PC-3 (cell line): ENCODE results near the gene GFOD2.

Experiments
- EZH2 ChIP-seq: fragments of 300-600 bp; sonication (generic); IDR thresholded peaks from one replicate; pipeline ENCODE4 v1.6.1; 2017; ENCODE audit warnings: antibody characterized with exemption, mild to moderate bottlenecking, low read length; ENCODE audit not compliant: unreplicated experiment
- EZH2phosphoT487 ChIP-seq: fragments of 300-600 bp; sonication (generic); IDR thresholded peaks from 2 replicates; pipeline ENCODE4 v1.6.1; 2018; ENCODE audit warnings: mild to moderate bottlenecking, antibody characterized with exemption, low read length, borderline replicate concordance
- TF ChIP-seq, protein P1 (sequence below): fragments of 300-600 bp; sonication (generic); conservative IDR thresholded peaks from 2 replicates; pipeline ENCODE4 v1.5.1; 2017; ENCODE audit warnings: antibody characterized with exemption, low read depth, mild to moderate bottlenecking, low read length

DNA sequence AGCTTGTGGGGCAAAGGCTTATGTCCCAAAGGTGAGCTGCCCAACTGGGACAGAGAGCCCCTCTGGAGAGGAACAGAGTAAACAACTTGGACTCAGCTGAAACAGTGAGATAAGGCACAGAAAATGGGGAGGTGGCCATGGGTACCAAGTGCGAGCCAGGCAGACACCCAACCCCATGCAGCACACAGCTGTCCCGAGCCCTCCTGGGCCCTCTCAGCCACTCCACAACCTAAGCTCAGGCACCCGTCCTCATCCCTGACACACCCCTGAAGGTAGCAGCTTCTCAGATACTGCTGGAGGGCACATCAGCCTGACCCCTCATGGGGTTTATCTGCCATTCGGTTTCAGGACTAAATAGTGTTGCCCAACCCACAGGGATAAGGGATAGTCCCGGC, 4.8 kb upstream of the GFOD2 start:
- TF ChIP-seq, protein P1, sequence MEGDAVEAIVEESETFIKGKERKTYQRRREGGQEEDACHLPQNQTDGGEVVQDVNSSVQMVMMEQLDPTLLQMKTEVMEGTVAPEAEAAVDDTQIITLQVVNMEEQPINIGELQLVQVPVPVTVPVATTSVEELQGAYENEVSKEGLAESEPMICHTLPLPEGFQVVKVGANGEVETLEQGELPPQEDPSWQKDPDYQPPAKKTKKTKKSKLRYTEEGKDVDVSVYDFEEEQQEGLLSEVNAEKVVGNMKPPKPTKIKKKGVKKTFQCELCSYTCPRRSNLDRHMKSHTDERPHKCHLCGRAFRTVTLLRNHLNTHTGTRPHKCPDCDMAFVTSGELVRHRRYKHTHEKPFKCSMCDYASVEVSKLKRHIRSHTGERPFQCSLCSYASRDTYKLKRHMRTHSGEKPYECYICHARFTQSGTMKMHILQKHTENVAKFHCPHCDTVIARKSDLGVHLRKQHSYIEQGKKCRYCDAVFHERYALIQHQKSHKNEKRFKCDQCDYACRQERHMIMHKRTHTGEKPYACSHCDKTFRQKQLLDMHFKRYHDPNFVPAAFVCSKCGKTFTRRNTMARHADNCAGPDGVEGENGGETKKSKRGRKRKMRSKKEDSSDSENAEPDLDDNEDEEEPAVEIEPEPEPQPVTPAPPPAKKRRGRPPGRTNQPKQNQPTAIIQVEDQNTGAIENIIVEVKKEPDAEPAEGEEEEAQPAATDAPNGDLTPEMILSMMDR: no peak
- no peak for TF ChIP-seq EZH2
- no peak for TF ChIP-seq EZH2phosphoT487
